ENCODE results near the gene LDB2. TPM values are rescaled to one million over a fixed set of nuclear protein-coding genes. Genes with fewer than 3 reads are reported as not detected.

LDB2 gene
- total and polyA plus RNA-seq, 2 donors (not counting 1 experiment from before 2014, with no cell fraction given): 41.6 to 78.3 TPM

DNA sequence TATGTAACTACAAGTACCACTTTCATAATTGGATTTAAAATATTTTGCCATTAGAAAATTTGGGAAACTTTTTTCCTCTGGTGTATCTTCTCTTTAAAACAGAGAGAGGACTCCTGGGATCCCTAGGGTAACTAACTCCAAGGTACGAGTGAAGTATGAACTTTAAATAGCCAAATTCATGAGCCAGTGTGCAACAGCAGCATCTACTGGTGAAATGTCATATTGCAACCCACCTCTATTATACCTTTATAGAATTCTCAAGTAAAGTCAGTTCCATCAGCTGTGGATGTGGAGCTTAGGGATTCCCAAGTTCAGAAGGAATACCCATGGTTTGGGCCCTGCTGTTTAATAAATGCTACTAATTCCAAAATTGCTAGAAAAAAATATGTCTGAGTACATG is 389.5 kb downstream of the LDB2 start:
- DNase-seq (ENCODE audit: low read depth in 2 of 2): no peak
- Histone ChIP-seq H3K9ac (ENCODE audit: insufficient read depth, low read length) (no peak overlapping the region), H4K20me1 (ENCODE audit: control insufficient read depth, extremely low read depth, insufficient read depth, low read length) (no peaks in the 10 kb centered on the region)

DNA sequence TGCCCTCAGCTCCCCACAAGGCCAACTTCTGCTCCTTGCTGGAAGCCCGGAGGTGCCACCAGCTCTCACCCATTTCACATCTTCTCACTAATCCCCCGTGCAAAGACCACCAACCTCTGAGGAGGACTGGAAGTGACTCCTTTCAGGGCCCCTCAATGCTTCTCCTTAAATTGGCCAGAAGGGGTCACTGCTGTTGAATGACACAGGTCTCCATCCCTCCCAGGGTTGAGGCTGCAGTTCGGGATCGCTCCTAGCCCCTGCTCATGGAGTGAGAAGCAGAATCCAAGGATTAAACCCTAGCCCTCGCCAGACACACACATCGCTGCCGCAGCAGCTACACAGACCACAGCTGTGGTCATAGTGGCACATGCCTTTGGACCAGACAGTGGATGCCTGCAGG is 392.7 kb downstream of the LDB2 start:
- Histone ChIP-seq H3K9ac (ENCODE audit: insufficient read depth, low read length) (no peak overlapping the region), H3K27me3 (ENCODE audit: control insufficient read depth, insufficient read depth, low read length) (no peaks in the 10 kb centered on the region), H4K20me1 (ENCODE audit: control insufficient read depth, extremely low read depth, insufficient read depth, low read length) (no peaks in the 10 kb centered on the region), H3K4me1 (ENCODE audit: control insufficient read depth, extremely low read depth, insufficient read depth, low read length) (no peaks in the 10 kb centered on the region), H3K27ac (ENCODE audit: insufficient read depth, low read length) (no peak overlapping the region), H3K4me2 (ENCODE audit: extremely low read depth, insufficient read depth, low read length) (no peak overlapping the region), H3K79me2 (ENCODE audit: control insufficient read depth, insufficient read depth, low read length) (no peaks in the 10 kb centered on the region), H2AFZ (ENCODE audit: low read length) (no peak overlapping the region), H3K36me3 (ENCODE audit: control insufficient read depth, insufficient read depth, low read length) (no peaks in the 10 kb centered on the region), H3K9me3 (ENCODE audit: control insufficient read depth, insufficient read depth, low read depth, low read length) (no peaks in the 10 kb centered on the region), H3K4me3 (replicated peaks in 1 of 4; ENCODE audit: control extremely low read depth in 1 of 4, insufficient read depth in 1 of 4, low read depth in 3 of 4, low read length in 4 of 4) (no peak overlapping the region)
- TF ChIP-seq, protein P1, sequence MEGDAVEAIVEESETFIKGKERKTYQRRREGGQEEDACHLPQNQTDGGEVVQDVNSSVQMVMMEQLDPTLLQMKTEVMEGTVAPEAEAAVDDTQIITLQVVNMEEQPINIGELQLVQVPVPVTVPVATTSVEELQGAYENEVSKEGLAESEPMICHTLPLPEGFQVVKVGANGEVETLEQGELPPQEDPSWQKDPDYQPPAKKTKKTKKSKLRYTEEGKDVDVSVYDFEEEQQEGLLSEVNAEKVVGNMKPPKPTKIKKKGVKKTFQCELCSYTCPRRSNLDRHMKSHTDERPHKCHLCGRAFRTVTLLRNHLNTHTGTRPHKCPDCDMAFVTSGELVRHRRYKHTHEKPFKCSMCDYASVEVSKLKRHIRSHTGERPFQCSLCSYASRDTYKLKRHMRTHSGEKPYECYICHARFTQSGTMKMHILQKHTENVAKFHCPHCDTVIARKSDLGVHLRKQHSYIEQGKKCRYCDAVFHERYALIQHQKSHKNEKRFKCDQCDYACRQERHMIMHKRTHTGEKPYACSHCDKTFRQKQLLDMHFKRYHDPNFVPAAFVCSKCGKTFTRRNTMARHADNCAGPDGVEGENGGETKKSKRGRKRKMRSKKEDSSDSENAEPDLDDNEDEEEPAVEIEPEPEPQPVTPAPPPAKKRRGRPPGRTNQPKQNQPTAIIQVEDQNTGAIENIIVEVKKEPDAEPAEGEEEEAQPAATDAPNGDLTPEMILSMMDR (conservative IDR thresholded peaks at IDR 0.05 in 1 of 2, IDR thresholded peaks at IDR 0.05 in 1 of 2; ENCODE audit: low read depth in 1 of 2, low read length in 2 of 2): peak; percentile 25 to 44
- no peak for TF ChIP-seq EZH2 (IDR thresholded peaks at IDR 0.05; ENCODE audit: low read length, missing control alignments)
- DNase-seq (ENCODE audit: low read depth in 2 of 2): peak in 1 of 2 donors; percentile 18

More for the DNA sequence above, 389.5 kb downstream of the LDB2 start:
- no peak overlapping the region for H3K27ac ChIP-seq (ENCODE audit: insufficient read depth, low read length)
- no peaks in the 10 kb centered on the region for H3K79me2 ChIP-seq (ENCODE audit: control insufficient read depth, insufficient read depth, low read length)
- H3K27me3 ChIP-seq (ENCODE audit: control insufficient read depth, insufficient read depth, low read length): no peaks in the 10 kb centered on the region
- no peak overlapping the region for H2AFZ ChIP-seq (ENCODE audit: low read length)
- H3K4me1 ChIP-seq (ENCODE audit: control insufficient read depth, extremely low read depth, insufficient read depth, low read length): no peaks in the 10 kb centered on the region
- H3K9me3 ChIP-seq (ENCODE audit: control insufficient read depth, insufficient read depth, low read depth, low read length): no peaks in the 10 kb centered on the region
- no peaks in the 10 kb centered on the region for H3K36me3 ChIP-seq (ENCODE audit: control insufficient read depth, insufficient read depth, low read length)
- no peak overlapping the region for H3K4me2 ChIP-seq (ENCODE audit: extremely low read depth, insufficient read depth, low read length)
- H3K4me3 ChIP-seq (replicated peaks in 1 of 4; ENCODE audit: control extremely low read depth in 1 of 4, insufficient read depth in 1 of 4, low read depth in 3 of 4, low read length in 4 of 4): no peak overlapping the region
- TF ChIP-seq EZH2 (IDR thresholded peaks at IDR 0.05; ENCODE audit: low read length, missing control alignments): no peak
- TF ChIP-seq, protein P1 (conservative IDR thresholded peaks at IDR 0.05 in 1 of 2, IDR thresholded peaks at IDR 0.05 in 1 of 2; ENCODE audit: low read depth in 1 of 2, low read length in 2 of 2): peak; percentile 42 to 46

DNA sequence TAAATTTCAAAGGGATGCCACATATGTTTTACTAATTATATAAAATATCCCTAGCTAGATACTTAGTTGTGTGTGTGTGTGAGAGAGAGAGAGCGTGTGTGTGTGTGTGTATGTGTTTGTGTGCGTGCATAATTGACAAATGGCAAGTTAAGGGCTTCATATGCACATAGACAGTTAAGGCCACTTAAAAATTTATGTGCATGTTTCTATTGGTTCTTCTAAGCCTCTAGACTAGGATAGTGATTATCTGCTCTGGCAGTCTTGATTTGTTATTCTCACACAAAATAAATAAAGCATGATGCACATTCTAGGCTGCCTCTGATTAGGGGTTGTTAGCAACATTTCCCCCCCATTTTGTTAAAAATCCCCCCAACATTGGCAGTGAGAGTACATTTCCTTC is 393.2 kb downstream of the LDB2 start:
- H3K79me2 ChIP-seq (ENCODE audit: control insufficient read depth, insufficient read depth, low read length): no peaks in the 10 kb centered on the region

More for the DNA sequence above, 393.2 kb downstream of the LDB2 start:
- Histone ChIP-seq H3K27ac (ENCODE audit: insufficient read depth, low read length) (no peak overlapping the region), H3K9me3 (ENCODE audit: control insufficient read depth, insufficient read depth, low read depth, low read length) (no peaks in the 10 kb centered on the region), H3K4me1 (ENCODE audit: control insufficient read depth, extremely low read depth, insufficient read depth, low read length) (no peaks in the 10 kb centered on the region), H3K9ac (ENCODE audit: insufficient read depth, low read length) (no peak overlapping the region), H3K27me3 (ENCODE audit: control insufficient read depth, insufficient read depth, low read length) (no peaks in the 10 kb centered on the region), H3K4me3 (replicated peaks in 1 of 4; ENCODE audit: control extremely low read depth in 1 of 4, insufficient read depth in 1 of 4, low read depth in 3 of 4, low read length in 4 of 4) (no peak overlapping the region), H3K36me3 (ENCODE audit: control insufficient read depth, insufficient read depth, low read length) (no peaks in the 10 kb centered on the region), H3K4me2 (ENCODE audit: extremely low read depth, insufficient read depth, low read length) (no peak overlapping the region), H4K20me1 (ENCODE audit: control insufficient read depth, extremely low read depth, insufficient read depth, low read length) (no peaks in the 10 kb centered on the region), H2AFZ (ENCODE audit: low read length) (no peak overlapping the region)
- DNase-seq (ENCODE audit: low read depth in 2 of 2): no peak
- no peak for TF ChIP-seq EZH2 (IDR thresholded peaks at IDR 0.05; ENCODE audit: low read length, missing control alignments)
- TF ChIP-seq, protein P1 (conservative IDR thresholded peaks at IDR 0.05 in 1 of 2, IDR thresholded peaks at IDR 0.05 in 1 of 2; ENCODE audit: low read depth in 1 of 2, low read length in 2 of 2): no peak
